ENCODE results near the gene ID2. TPM values are rescaled to one million over a fixed set of nuclear protein-coding genes. Genes with fewer than 3 reads are reported as not detected.
A peak's percentile ranks its signal among the peaks of the same experiment; 100 is the strongest.

The ID2 gene, protein sequence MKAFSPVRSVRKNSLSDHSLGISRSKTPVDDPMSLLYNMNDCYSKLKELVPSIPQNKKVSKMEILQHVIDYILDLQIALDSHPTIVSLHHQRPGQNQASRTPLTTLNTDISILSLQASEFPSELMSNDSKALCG
- 31.4 and 68.2 TPM in 2 replicates for total RNA-seq

DNA sequence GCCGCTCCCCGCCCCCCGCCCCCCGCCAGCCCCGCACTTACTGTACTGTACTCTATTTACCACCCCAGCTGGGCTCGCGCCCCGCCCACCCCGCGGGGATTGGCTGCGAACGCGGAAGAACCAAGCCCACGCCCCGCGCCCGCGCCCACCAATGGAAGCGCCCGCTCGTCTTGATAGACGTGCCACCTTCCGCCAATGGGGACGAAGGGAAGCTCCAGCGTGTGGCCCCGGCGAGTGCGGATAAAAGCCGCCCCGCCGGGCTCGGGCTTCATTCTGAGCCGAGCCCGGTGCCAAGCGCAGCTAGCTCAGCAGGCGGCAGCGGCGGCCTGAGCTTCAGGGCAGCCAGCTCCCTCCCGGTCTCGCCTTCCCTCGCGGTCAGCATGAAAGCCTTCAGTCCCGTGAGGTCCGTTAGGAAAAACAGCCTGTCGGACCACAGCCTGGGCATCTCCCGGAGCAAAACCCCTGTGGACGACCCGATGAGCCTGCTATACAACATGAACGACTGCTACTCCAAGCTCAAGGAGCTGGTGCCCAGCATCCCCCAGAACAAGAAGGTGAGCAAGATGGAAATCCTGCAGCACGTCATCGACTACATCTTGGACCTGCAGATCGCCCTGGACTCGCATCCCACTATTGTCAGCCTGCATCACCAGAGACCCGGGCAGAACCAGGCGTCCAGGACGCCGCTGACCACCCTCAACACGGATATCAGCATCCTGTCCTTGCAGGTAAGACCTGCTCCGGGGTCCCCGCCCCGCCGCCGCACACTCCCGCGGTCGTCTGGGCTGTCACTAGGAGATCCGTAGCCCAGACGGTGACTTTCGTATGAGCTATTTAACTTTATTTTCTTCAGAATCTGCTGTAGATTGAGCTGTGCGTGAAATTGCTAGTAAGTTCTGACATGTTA, at the start of gene ID2:
Gene ID2 (plus strand): TSS at position 271 of the 907 bp plus-strand sequence. CDS start 110 bp downstream, at position 381.
- peak; percentile 99 for DNase-seq

DNA sequence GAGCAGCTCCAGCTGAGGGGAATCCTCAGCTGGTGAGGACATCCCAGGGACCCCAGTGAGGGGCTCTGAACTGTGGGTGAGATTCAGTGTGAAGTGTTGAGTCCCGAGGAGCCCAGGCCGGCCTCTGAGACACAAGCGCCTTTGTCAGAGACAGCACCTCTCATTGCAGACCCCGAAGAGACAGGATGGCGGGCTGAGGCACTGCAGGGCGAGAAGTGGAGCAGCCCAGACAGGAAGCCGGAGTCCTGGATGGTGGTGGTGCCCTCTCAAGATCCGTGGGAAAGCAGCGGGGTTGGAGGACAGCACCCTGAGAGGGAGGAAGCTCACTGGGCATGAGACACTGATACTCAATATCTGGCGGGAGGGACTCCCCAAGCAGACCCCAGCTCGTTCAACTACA, 49.1 kb upstream of the ID2 start:
- DNase-seq: no peak

DNA sequence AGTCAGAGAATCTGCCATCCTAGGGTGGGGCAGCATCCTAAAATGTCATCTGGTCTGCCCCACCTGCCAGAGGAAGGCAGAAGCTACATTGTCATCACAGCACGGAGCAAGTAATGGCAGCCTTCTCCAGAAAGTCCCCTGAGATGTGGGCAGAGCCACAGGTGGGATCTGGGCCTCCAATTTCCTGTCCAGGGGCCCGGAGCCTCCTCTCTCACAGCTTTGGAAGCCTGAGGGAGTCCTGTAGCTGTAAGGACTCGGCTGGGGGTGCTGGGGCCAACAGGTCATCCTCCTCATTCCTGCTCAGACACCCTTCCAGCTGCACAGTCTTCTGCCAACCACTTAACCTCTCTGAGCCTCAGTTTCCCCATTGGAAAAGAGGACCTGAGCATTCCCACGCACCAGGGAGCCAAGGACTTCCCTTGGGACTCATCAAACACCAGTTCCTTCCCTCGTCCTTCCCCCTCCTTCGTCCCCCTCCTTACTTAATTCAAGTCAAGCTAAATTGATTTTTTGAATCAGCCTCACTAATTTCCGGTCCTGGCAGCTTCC, 48.6 kb upstream of the ID2 start:
- no peak for DNase-seq

DNA sequence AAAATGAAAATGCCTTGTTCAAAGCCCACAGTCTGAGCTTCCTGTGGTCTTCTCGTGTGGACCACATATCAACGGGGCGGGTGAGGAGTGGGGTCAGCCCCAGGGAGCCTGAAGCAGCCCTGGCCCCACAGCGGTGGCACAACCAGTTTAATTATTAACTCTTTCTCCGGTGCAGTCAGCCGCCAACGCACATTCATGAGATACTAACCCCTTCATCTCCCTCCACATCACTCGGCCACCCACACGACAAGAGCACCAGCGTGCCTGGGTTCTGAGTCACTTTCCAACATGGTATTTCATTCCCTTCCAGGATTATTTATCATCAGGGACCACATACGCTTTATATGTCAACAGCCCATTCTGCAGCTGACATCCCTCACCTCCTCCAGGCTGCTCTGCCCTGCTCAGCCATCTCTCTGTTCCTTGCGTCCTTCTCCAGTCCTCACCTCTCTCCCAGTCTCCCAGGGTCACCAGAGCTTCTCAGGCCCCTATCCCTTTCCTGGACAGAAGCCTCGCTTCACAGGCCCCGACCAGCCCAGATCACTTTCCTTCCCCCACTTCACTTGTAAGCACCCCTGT, 48.0 kb upstream of the ID2 start:
- DNase-seq: no peak

DNA sequence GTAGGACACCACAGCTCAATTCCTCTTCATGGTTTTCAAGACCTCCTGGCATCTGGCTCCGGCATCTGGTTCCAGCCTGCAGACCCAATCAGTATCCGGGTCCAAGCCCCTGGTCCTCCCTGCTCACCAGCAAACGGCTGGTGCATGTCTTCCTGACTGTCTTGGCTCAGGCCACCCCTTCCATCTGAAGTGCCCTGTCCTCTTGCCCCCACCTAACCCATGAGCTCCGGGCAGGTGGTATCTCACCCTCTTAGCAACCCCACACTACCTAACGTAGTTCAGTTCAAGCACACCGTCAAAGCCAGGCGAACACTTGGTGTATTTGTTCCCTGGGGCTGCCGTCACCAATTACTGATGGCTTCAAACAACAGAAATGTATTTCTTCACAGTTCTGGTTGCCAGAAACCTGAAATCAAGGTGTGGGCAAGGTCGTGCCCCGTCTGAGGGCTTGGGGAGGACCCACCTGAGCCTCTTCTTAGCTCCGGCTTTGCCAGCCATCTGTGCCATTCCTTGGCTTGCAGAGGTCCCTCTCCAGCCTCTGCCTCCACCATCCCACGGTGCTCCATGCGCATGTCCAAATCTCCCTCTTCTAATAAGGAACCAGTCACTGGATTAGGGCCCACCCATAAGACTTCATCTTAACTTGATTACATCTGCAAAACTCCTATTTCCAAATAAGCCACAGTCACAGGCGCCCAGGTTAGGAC, 47.2 kb upstream of the ID2 start:
- no peak for DNase-seq

DNA sequence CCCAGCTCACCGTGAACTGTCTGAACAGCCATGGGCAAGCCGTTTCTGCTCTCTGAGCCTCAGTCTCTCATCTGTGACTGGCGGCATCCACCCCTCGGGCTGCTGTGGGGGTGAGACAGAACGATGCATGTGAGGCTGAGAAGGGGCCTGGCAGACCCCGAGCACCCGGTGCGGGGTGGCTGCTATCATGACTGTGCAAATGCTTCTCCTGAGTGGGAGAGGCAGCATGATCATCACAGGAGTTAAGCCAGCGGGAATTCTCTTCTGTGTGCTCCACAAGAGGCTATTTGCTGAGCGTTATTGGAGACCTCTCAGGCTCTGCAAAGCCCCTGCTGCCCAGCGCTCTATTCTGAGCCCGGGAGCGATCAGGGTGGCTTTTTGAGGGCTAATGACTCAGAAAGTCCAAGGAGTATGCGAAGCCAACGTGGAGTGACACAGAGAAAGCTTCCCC, 45.8 kb upstream of the ID2 start:
- no peak for DNase-seq

DNA sequence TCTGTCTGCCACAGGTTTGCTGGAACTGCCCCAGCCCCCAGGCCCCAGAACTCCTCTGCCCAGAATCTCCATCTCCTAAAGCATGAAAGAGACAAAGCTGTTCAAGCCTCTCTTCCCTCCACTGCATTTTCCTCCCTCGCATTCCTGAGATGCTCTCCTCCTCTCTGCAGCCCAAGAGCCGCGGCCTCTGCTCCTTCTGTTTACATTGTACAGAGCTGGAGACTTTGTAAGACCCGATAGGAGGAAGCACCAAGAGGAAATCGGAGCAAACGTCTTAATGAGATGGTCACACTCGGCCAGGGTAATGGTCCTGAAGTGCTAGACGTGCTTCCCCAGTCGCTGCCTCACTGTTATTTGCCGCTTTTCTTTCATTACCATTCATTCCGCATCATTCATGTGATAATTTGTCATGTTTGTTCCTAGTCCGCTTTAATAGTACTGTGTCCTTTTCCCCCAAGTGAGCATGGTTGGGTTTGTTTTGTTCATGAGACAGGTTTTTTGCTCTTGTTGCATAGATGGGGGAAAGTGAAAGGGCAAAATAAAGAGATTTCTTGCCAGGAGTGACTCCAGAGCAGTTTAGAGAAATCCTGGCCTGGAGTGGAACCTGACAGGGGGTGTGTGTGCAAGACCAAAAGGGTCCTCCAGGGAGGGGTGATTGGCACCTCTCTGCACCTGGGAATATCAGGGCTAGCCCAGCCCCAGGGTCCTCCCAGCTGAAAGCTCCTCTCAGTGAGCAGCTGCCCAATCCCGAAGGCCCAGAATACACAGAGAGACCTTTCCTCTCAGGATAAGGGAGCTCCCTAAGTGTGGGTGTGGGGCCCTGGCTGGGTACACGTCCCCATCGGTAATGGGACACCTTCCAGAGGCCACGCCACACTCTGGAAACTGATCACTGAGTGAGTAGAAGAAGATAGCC, 44.9 kb upstream of the ID2 start:
- DNase-seq: no peak

DNA sequence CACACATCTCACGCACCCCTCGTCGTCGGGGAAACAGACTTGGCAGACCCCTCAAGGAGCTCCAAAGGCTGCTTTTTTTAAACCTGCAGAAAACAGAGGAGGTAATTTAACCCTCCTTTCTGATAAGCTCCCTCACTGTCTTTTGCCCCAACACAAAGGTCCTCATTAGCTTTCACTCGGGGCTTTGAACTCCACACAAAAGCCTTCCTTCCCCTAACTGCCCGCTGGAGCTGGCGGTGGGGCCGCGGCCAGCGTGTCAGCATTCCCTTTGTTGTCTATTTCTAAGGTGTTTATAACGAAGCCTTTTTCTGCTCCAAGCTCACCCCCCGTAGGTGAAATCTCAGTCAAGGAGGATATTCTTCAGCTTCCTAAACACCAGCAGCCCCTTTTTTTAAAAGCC, 43.5 kb upstream of the ID2 start:
- DNase-seq: no peak

DNA sequence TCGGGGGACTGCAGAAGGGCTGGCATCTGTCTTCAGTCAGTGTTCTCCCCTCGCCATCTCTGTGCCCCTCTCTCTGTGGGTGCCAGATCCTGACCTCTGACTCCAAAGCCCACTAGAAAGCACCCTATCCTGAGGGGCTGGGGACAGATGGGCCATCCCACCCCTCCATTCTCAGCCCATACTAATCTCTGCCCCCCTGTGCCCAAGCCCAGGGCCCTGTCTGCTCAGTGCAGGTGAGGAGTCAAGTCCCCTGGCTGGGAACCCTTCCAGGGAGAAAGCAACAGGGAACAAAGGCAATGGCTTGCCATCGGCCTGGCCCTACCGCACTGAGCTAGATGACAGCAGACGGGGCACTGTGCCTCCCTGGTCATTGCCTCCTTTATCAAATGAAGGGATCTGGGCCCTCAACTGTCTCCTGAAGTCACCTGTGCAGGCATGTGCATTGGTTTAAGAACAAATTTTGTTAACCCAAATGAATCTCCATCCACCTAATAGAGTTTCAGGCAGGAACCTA, 42.7 kb upstream of the ID2 start:
- DNase-seq: no peak

DNA sequence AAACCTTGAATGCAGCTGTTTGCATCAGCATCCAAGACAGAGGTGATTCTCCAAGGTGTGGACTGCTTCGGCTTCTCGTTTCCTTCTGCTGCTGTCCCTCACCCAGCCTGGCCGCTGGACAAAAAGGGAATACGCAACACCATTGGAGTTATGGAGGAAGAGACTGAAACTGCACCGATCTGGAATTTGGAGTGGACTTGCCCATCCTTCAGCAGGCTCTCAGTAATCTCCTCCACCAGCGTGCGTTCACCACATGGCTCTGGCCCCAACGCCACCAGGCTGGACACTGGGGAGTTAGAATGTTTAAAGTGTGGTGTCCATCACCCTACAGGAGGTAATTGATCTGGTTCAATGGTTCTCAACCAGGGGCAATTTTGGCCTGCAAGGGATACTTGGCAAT, 41.4 kb upstream of the ID2 start:
- DNase-seq: no peak

DNA sequence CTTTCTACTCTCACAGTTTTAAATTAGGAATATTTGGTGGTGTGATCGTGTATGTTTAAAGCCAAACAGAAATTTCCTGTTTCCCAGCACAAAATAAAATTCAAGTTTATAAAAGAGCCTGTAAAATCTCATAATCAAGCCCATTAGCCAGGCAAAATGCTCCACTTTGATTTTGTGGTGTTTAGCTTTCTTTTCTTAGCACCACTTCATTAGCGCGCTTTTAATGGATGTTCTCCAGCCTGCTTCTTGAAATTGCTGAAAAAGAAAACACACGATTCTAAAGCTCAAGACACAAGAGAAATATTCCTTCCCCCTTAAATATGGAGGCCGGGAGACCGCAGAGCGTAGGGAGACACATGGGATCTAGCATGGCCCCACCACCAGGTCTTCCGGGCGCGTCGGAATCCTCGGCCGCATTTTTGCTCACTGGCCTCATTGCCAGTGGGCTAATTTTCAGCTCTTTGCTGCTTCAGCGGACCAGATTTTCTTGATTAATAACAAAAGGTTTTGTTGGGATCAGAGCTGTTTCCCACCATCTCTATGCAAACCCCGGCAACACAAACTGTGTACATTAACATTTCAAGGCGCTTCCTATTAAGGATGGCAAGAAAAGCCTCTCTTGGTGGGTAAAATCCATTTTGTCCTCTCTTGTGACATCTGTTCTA, 40.4 kb upstream of the ID2 start:
- no peak for DNase-seq

DNA sequence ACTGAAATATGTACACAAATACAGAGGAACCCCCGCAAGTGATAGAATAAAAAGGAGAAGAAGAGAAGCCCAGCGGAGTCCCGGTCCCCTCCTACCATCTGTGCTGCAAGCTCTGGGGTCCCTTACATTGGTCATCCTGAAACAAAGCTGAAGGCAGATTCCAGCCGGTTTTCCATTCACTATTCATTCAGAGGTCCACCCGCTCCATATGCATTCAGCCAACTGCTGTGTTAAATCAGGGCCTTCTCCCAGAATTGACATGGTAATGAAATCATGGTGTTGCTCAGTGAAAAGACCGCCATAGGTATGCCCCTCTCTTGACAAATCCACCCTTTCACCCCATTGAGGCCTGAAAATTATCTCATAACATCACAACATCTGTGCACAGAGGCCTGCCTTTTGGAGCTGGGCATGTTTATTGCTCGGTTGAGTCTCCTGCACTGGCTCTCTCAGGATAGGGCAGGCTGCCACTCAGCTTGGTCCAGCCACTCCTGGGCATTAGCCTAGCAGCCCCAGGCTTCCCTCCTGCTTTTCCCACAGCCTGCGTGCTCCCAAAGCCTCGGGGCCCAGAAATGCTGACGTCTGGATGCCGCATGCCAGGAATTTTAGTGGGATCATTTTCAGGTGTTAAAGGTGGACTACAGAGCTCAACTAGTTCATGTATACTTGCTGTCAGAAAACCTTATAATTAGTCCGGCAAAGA, 39.3 kb upstream of the ID2 start:
- no peak for DNase-seq

DNA sequence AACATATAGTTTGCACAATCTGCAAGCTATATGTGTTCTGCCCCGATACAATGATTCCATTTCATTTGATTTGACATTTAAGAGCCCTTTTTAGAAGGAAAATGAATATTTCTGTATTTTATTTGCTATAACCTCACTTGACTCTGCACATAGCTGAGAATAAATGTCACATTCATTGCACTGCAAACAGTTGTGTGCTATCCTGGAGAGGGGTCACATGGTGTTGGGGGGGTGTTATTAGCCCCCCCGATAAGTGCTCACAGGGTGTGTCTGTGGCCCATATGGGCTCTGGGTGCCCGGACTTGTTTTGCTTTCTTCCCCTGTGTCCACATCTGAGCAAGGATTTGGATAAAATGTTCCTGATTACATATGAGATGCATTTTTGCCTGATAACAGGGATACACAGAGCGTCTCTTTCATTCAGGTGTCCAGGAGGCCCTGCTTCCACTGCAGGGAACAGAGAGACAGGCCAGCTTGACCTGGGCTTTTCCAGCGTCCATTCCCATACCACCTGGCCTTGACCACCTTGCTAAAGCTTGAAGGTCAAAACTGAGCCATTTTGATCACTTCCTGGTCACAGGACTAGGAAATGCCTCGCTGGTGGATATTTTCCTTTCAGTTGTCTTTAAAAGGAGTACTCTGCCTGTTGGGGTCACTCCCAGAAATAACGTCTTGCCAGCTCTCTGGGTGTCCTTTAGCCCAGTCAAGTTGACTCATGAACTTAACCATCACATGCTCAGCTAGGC, 38.4 kb upstream of the ID2 start:
- no peak for DNase-seq

DNA sequence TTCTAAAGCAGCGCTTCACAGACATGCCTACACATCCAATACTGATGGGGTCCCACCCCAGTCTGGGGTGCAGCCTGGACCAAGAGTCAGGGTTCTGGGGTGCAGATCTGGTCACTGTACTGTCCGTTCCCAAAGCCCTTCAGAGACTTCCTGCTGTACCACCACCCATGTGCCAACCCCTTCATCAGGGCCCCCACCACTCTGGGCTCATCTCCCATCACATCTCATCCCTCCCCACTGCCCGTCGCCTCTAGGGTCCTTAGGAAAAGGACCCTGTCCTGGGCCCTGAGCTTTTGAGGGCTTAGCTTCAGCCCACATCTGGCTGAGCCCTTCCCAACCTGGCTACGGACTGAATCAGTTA, 37.9 kb upstream of the ID2 start:
- no peak for DNase-seq

DNA sequence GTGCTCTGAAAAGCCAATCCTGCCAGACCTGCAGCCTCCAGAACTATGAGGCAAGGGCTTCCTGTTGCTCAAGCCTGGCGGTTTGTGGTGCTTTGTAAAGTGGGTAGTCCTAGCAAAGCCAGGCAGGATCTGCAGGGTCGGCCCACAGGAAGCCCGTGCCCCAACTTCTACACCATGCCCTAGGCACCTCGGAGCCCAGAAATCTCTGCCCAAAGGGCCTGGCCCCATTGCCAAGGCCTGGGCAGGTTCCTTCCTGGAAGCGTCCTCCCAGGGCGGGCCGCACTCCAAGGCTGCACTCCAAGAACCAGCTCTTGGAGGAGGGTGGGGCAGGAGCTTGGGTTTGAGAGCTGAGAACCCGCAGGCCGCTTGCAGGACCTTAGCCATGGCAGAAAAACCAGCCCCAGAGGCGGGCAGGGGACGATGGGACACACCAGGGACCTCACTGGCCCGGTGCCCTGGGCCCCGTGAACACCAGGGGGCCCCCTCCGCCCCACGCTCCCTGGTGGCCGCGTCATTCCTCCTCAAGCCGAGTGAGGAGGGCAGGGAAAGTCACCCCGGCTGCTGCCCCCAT, 37.2 kb upstream of the ID2 start:
- no peak for DNase-seq

DNA sequence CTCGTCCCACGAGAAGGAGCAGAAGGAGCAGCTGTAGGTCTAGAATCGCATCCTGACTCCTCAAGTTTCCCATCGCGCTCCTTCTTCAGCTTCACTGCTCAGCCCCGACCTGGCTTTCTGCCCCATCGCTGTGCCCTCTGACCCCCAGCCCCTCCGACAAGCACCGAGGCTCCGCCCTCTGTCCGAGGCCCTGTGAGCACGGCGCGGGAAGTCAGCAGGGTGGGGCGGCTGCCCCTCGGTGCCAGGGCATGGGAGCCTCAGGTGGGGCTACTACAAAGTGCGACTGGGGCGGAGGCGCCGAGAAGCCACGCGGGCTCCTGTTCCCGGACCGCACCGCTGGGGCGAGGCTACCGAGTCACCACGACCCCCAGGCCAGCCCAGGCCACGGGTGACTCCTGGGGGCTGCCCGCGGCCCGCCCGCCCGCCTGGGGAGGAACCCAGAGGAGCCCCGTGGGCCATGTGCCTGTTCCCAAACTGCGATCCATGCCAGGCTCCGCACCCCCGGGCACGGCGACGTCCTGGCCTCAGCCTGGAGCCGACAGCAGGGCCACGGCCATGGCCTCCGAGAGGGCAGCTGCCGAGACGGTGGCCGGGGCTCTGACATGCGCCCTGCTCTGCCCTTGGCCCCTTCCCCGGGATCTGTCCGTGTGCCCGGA, 36.6 kb upstream of the ID2 start:
- DNase-seq: no peak

DNA sequence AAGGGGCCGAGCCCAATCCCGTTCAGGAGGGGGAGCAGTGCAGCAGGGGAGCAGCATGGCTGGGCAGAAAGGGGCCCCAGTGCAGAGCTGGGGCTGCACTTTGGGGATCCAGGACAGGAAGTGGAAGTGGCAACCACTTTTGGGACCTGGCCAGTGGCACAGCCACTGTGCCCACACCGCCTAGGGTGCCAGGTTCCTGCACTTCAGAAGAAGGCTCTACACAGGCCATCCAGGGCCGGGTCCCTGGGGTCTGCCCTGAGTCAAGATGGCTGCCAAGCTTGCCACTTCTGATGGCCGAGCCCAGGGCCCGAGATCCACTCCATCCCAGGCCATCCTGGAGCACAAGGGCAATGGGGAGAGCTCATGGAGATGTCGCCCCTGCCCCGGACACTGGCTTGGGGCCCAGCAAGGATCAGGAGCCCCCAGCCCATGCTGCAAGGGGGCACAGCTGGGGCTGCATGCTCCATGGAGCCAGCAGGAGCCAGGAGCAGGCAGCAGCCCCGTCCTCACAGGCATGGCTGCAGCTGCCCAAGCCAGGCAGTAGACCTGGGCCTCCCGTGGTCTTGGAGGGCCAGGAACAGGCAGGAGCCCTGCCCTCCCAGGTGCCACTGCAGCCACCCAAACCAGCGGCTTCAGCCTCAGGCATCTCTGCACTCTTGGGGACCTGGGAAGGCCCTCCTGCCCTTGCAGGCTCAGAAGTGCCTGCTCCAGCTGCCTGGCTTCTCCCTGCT, 35.0 kb upstream of the ID2 start:
- DNase-seq: no peak

DNA sequence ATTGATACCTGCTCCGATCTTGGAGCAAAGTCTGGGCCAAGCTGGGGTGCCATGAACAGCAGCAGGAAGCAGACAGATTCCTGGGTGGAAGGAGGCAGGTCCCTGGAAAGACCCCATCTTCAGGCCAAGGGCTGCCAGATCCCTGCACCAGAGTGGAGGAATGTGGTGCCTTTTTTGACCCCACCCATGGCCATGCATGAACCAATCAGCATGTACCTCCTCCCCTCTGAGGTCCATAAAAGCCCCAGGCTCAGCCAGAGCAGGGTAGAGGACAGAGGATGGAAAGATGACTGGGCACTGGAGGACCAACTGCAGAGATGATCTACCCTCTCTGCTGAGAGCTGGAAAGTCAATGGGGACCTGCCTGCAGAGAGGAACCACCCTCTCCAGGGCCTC, 34.4 kb upstream of the ID2 start:
- DNase-seq: no peak

Data from dermis blood vessel endothelial cell (primary cell).